LNCaP clone FGC (cell line): ENCODE data around the gene ZNF256.

ENCODE experiments used
- DNase-seq: peaks from one replicate; pipeline ENCODE4 v3.0.0-alpha.2; 2011; ENCODE audit warnings: low read depth
- H3K4me3 ChIP-seq: 2 replicates; pipeline ENCODE4 v1.5.1; 2011; ENCODE audit warnings: mild to moderate bottlenecking, low read depth, low read length, control low read depth
- TF ChIP-seq, protein P1 (sequence below): IDR thresholded peaks from 2 replicates; pipeline ENCODE4 v1.5.1; 2012; ENCODE audit warnings: mild to moderate bottlenecking; ENCODE audit not compliant: control insufficient read depth, insufficient read depth; ENCODE audit errors: extremely low read depth

Gene ZNF256

DNA sequence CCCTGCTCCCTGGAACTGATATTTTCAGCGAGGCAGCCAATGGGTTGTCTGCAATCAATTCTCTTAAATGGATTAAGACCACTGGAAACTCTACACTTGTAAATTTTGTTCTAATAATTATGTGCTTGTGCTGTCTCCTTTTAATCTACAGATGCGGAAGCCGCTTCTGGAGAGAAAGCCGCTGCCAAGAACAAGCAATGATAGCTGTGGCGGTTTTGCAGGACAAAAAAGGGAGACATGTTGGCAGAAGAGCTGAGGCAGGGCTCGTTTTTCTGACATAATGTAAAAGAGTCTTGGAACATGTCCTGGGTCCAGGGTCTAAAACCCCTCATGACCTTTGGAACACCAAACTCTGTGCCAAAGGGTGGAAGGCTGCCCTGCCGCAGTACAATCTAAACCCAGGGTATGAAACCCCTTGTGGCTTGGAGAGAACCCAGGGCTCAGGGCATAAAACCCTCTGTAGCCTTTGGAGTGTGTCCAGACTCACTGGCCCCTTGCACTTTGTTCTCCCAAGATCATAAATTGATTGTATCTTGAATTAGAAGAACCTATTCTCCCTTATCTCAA is 43.8 kb downstream of the ZNF256 start:
- TF ChIP-seq, protein P1, sequence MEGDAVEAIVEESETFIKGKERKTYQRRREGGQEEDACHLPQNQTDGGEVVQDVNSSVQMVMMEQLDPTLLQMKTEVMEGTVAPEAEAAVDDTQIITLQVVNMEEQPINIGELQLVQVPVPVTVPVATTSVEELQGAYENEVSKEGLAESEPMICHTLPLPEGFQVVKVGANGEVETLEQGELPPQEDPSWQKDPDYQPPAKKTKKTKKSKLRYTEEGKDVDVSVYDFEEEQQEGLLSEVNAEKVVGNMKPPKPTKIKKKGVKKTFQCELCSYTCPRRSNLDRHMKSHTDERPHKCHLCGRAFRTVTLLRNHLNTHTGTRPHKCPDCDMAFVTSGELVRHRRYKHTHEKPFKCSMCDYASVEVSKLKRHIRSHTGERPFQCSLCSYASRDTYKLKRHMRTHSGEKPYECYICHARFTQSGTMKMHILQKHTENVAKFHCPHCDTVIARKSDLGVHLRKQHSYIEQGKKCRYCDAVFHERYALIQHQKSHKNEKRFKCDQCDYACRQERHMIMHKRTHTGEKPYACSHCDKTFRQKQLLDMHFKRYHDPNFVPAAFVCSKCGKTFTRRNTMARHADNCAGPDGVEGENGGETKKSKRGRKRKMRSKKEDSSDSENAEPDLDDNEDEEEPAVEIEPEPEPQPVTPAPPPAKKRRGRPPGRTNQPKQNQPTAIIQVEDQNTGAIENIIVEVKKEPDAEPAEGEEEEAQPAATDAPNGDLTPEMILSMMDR: no peak
- no peak for DNase-seq
- no peak overlapping the region for H3K4me3 ChIP-seq

GRCh38 chr19:57900311-57900710 is 47.2 kb downstream of the ZNF256 start:
- no peak overlapping the region for H3K4me3 ChIP-seq
- DNase-seq: no peak
- TF ChIP-seq, protein P1: no peak
